Measurements from ENCODE around the gene PTF1A.

DNA sequence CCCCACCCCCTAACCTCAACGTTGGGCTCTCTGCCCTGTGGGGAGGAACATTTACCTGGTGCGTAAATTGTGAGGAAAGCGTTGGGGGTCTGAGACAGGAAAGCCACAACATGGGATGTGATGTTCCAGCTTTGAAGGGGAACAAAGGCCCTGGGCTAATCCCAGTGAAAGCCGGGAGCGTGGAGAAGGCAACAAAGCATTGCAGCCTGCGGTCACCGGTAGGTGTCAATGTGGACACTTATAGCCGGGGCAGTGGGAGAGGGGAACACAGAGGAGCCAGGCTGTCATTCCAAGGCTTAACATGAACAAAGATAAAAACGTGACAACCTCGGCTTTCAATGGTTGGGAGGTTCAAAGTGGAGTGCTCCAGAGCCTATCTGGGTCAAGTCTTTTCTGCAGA lies 12.7 kb downstream of the PTF1A start:
- TF ChIP-seq CTCF (IDR thresholded peaks at IDR 0.05 in 2 of 3, conservative IDR thresholded peaks at IDR 0.05 in 1 of 3; ENCODE audit: control insufficient read depth in 2 of 3, extremely low read depth in 1 of 3, insufficient read depth in 1 of 3, low read depth in 3 of 3, low read length in 3 of 3) (no peak), POLR2AphosphoS5 (IDR thresholded peaks at IDR 0.05; ENCODE audit: low read length) (no peak), JUNB (IDR thresholded peaks at IDR 0.05) (no peak), ZZZ3 (IDR thresholded peaks at IDR 0.05; ENCODE audit: control insufficient read depth, insufficient read length, low read depth) (no peak), FOS (IDR thresholded peaks at IDR 0.05; ENCODE audit: borderline replicate concordance, extremely low read depth, insufficient read length) (no peak), REST (IDR thresholded peaks at IDR 0.05; ENCODE audit: low read depth, low read length) (no peak), EZH2 (IDR thresholded peaks at IDR 0.05; ENCODE audit: borderline replicate concordance, control insufficient read depth, low read depth, low read length) (no peak), RFX5 (IDR thresholded peaks at IDR 0.05; ENCODE audit: low read depth, low read length) (no peak), DPF2 (IDR thresholded peaks at IDR 0.05) (no peak), CREM (IDR thresholded peaks at IDR 0.05; ENCODE audit: low read depth) (no peak)

Data from GM12878 (cell line).